ENCODE measurements around the gene ATP2B1. TPM values are rescaled to one million over a fixed set of nuclear protein-coding genes. Genes with fewer than 3 reads are reported as not detected.

The ATP2B1 gene
- total RNA-seq, 4 donors from 2014 or later, result 18.0 to 59.8 (median 25.0) TPM

DNA sequence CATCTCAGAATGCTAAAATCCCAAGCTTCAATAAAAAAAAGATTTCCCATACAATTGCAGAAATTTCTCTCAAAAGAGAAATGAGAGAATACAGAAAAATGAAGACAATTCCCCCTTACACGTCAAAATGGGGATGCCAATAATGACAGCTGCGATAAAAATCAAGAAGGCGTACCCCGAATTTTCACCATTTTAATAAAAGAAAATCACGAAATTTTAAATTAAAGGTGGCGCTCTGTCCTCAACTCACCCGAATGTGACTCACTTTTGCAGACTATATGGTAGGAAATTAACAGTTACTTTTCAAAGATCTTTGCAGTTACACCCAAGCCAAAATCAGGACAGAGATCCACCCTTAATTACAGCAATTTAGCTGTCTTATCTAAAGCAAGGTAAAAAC lies 2.1 kb downstream of the ATP2B1 start:
- DNase-seq (ENCODE audit: low spot score in 2 of 2), result no peak
- H3K4me3 ChIP-seq (ENCODE audit: low read depth, poor library complexity, severe bottlenecking), result no peak overlapping the region
- intact Hi-C loops (cut with DNase I; ENCODE audit: low total_unique reads), result loop anchor here (10.0 kb wide), 1 partner anchor 472 kb away; no protein-coding TSS in a partner anchor
- TF ChIP-seq, protein P1, sequence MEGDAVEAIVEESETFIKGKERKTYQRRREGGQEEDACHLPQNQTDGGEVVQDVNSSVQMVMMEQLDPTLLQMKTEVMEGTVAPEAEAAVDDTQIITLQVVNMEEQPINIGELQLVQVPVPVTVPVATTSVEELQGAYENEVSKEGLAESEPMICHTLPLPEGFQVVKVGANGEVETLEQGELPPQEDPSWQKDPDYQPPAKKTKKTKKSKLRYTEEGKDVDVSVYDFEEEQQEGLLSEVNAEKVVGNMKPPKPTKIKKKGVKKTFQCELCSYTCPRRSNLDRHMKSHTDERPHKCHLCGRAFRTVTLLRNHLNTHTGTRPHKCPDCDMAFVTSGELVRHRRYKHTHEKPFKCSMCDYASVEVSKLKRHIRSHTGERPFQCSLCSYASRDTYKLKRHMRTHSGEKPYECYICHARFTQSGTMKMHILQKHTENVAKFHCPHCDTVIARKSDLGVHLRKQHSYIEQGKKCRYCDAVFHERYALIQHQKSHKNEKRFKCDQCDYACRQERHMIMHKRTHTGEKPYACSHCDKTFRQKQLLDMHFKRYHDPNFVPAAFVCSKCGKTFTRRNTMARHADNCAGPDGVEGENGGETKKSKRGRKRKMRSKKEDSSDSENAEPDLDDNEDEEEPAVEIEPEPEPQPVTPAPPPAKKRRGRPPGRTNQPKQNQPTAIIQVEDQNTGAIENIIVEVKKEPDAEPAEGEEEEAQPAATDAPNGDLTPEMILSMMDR (IDR thresholded peaks at IDR 0.05), result no peak
- TF ChIP-seq POLR2A (IDR thresholded peaks at IDR 0.05), result no peak
- WGBS, 2 donors, result 54 to 64% methylated on average over 7 of the region's 7 CpGs

DNA sequence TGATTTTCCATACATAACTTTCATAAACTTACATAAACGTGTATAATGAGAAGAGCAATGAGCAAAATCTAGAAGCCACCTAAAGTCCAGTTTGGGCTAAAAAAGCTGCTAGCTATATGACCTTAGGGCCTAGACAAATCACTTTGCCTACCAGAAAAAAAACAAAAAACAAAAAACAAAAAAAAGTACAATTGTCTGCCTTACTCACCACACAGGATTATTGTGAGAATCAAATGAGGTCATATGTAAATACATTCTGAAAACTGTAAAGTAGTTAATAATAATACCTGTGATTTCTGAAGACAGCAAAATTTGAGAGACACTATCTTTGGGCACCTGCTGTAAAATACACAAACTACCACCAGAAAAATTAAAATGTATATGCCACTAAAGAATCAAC lies 4.2 kb downstream of the ATP2B1 start:
- 67 to 70% methylated on average over 1 of the region's 1 CpG for WGBS, 2 donors
- DNase-seq (ENCODE audit: low spot score in 2 of 2), result no peak
- TF ChIP-seq POLR2A (IDR thresholded peaks at IDR 0.05), result no peak
- TF ChIP-seq, protein P1 (IDR thresholded peaks at IDR 0.05), result no peak
- no peak overlapping the region for H3K4me3 ChIP-seq (ENCODE audit: low read depth, poor library complexity, severe bottlenecking)
- intact Hi-C loops (cut with DNase I; ENCODE audit: low total_unique reads), result loop anchor here (10.0 kb wide), 1 partner anchor 470 kb away; no protein-coding TSS in a partner anchor

DNA sequence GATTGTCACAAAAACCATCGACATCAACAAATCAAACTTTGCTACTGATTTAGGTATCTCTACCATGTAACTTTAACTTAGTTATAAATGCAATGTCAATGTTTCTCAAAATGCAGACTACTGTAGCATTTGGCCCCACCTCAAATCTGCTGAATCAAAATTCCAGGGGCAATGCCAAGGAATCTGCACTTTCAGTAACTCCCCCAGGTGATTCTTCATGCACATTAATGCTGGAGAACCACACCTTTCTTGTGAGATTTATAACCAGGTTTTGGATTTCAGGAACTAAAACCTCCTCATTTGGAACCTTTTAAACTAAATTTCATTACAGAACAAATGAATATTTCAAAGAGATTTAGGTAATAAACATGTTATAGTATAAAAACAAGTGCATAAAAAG lies 4.9 kb downstream of the ATP2B1 start:
- intact Hi-C loops (cut with DNase I; ENCODE audit: low total_unique reads), result loop anchor here (10.0 kb wide), 1 partner anchor 469 kb away; no protein-coding TSS in a partner anchor
- DNase-seq (ENCODE audit: low spot score in 2 of 2), result no peak
- TF ChIP-seq, protein P1 (IDR thresholded peaks at IDR 0.05), result no peak
- no peak for TF ChIP-seq POLR2A (IDR thresholded peaks at IDR 0.05)
- no peak overlapping the region for H3K4me3 ChIP-seq (ENCODE audit: low read depth, poor library complexity, severe bottlenecking)
- 67 to 85% methylated on average over 1 of the region's 1 CpG for WGBS, 2 donors

DNA sequence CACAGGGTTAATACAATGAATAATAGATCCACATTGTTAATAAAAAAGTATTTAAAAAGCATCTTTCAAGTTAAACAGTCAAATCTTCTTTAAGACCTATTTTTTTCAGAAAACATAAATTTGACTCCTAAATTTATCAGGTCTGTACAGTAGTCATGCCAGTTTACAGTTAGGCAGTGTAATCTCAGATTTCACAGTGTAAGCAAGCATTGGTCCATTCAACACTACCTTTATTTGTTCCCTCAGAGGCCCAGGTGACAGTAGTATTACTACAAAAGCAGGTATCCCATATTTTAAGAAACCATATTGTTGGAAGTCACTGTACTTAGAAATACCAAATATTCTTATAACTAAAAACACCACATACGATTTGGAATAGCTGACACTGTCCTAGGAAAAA lies 6.1 kb downstream of the ATP2B1 start:
- H3K4me3 ChIP-seq (ENCODE audit: low read depth, poor library complexity, severe bottlenecking), result no peak overlapping the region
- no peak for DNase-seq (ENCODE audit: low spot score in 2 of 2)
- intact Hi-C loops (cut with DNase I; ENCODE audit: low total_unique reads), result loop anchor here (10.0 kb wide), 1 partner anchor 468 kb away; no protein-coding TSS in a partner anchor
- 81 to 87% methylated on average over 1 of the region's 1 CpG for WGBS, 2 donors
- TF ChIP-seq POLR2A (IDR thresholded peaks at IDR 0.05), result no peak
- TF ChIP-seq, protein P1 (IDR thresholded peaks at IDR 0.05), result no peak

DNA sequence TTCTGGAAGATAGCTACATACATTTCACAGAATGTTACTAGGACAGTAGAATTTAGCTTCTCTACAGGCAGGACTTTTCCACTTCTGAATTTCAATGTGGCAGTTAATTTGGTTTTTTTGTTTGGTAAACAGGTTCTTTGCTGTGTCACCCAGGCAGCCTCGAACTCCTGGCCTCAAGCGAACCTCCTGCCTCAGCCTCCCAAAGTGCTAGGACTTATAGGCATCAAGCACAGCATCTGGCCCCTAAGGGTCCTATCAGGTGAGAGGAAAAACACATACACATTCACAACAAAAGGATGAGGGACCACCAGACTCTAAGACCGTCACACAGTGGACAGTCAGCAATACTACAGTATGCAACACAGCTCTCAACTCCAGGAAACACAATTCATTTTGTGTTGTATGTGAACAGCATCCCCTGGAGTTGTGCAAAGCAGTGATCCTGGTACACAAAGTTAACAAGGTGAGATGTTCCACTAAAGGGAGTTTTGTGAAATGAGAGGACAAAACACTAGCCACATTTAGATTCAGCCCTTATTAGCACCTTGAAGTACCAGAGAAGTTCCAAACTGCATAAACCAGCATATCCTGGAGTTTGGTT lies 6.9 kb downstream of the ATP2B1 start:
- WGBS, 2 donors, result 98 to 99% methylated on average over 3 of the region's 3 CpGs
- intact Hi-C loops (cut with DNase I; ENCODE audit: low total_unique reads), result loop anchor here (10.0 kb wide), 1 partner anchor 467 kb away; no protein-coding TSS in a partner anchor

More for the DNA sequence above, 6.9 kb downstream of the ATP2B1 start:
- H3K4me3 ChIP-seq (ENCODE audit: low read depth, poor library complexity, severe bottlenecking), result no peak overlapping the region
- DNase-seq (ENCODE audit: low spot score in 2 of 2), result no peak
- TF ChIP-seq POLR2A (IDR thresholded peaks at IDR 0.05), result no peak
- TF ChIP-seq, protein P1 (IDR thresholded peaks at IDR 0.05), result no peak
